Breast epithelium (tissue), 4 donors: ENCODE results near the gene SLC2A4. TPM values are rescaled to one million over a fixed set of nuclear protein-coding genes. Genes with fewer than 3 reads are reported as not detected.

Source experiments
- DNase-seq, 2 donors: peaks; one replicate each; pipeline ENCODE4 v3.0.0-alpha.2; 2019; ENCODE audit warnings: low spot score in 2 of 2
- H3K27ac ChIP-seq, 2 donors: fragments of 200-600 bp; sonication (generic) in 1 of 2; one replicate each; pipeline ENCODE4 v1.5.1; 2016 to 2019; ENCODE audit warnings: mild to moderate bottlenecking in 1 of 2
- H3K27me3 ChIP-seq, 2 donors: fragments of 200-600 bp; sonication (generic) in 1 of 2; one replicate each; pipeline versions ENCODE4 v1.5.1 to v1.6.0; 2017 to 2019; ENCODE audit warnings: control low read depth in 1 of 2, mild to moderate bottlenecking in 1 of 2
- H3K36me3 ChIP-seq: fragments of 200-600 bp; one replicate; pipeline ENCODE4 v1.5.1; 2019
- H3K4me1 ChIP-seq, 2 donors: fragments of 200-600 bp; sonication (generic); one replicate each; pipeline ENCODE4 v1.5.1; 2016 to 2019; ENCODE audit warnings: control low read depth in 1 of 2
- H3K4me3 ChIP-seq, 3 donors: fragments of 200-600 bp; sonication (generic); 1 replicate in 2 of 3; 2 replicates in 1 of 3; pipeline ENCODE4 v1.5.1; 2016 to 2019; ENCODE audit warnings: mild to moderate bottlenecking in 3 of 3, moderate library complexity in 2 of 3
- H3K9me3 ChIP-seq, 2 donors: fragments of 200-600 bp; sonication (generic) in 1 of 2; one replicate each; pipeline ENCODE4 v1.5.1; 2016 to 2019; ENCODE audit warnings: control low read depth in 1 of 2
- POLR2A ChIP-seq: fragments of 450-650 bp; IDR thresholded peaks from one replicate; pipeline ENCODE4 v1.6.1; 2016; ENCODE audit warnings: antibody characterized with exemption, mild to moderate bottlenecking, moderate library complexity
- POLR2AphosphoS5 ChIP-seq, 3 donors: sonication (generic); formaldehyde crosslinking; IDR thresholded peaks; one replicate each; pipeline ENCODE4 v1.6.1; 2017; ENCODE audit warnings: antibody characterized with exemption in 3 of 3
- intact Hi-C: fragments of 100-400 bp; cut with DNase I; formaldehyde crosslinking; loops from one replicate; pipeline ENCODE4 v1.15.1; 2023; ENCODE audit warnings: low total_unique reads
- total RNA-seq, 3 donors: library from RNA; depleted of rRNA; stranded (reverse); fragments of >200 nt; gene quantifications; one replicate each; pipeline ENCODE4 v1.1.0, GENCODE V29; 2016
- TF ChIP-seq, protein P1 (sequence below), 3 donors: fragments of 450-650 bp; IDR thresholded peaks; one replicate each; pipeline ENCODE4 v1.5.1; 2016 to 2017; ENCODE audit warnings: antibody characterized with exemption in 3 of 3, mild to moderate bottlenecking in 3 of 3, moderate library complexity in 3 of 3

The SLC2A4 gene
- total RNA-seq, 3 donors from 2014 or later, result 2.6 to 32.5 (median 3.5) TPM

DNA sequence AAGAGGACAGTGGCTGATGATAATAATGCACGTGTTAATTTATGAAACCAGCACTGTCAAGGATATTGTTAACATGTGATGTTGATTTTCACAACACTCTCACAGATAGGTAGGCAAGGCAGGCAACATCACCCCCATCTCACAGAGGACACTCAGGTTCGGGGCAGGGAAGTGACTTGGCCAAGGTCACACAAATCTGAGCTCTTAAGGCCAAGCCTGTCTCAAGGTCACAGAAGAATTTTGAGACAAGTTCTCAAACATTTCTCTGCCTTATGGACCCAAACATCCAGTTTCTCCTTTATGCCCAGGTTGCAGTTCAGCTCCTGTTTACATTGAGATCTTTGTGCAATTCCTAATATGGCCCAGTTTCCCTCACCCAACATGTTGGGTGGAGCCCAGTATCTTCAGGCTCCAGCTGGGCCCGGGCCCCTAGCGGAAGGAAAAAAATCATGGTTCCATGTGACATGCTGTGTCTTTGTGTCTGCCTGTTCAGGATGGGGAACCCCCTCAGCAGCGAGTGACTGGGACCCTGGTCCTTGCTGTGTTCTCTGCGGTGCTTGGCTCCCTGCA lies 1.3 kb downstream of the SLC2A4 start:
- Histone ChIP-seq H3K4me1 (peaks cover 5 to 11% of the 10 kb centered on the region in 2 donors), H3K27ac (no peak overlapping the region)
- intact Hi-C loops, result no loop called here

GRCh38 chr17:7283471-7284216 lies 2.1 kb downstream of the SLC2A4 start:
- Histone ChIP-seq H3K27ac (no peak overlapping the region), H3K36me3 (no peaks in the 10 kb centered on the region), H3K4me3 (no peak overlapping the region), H3K27me3 (no peaks in the 10 kb centered on the region), H3K9me3 (no peaks in the 10 kb centered on the region), H3K4me1 (peaks cover 5 to 11% of the 10 kb centered on the region in 2 donors)
- intact Hi-C loops, result no loop called here
- no peak for DNase-seq
- TF ChIP-seq POLR2A (no peak), POLR2AphosphoS5 (IDR thresholded peaks at IDR 0.05) (no peak)
- TF ChIP-seq, protein P1, sequence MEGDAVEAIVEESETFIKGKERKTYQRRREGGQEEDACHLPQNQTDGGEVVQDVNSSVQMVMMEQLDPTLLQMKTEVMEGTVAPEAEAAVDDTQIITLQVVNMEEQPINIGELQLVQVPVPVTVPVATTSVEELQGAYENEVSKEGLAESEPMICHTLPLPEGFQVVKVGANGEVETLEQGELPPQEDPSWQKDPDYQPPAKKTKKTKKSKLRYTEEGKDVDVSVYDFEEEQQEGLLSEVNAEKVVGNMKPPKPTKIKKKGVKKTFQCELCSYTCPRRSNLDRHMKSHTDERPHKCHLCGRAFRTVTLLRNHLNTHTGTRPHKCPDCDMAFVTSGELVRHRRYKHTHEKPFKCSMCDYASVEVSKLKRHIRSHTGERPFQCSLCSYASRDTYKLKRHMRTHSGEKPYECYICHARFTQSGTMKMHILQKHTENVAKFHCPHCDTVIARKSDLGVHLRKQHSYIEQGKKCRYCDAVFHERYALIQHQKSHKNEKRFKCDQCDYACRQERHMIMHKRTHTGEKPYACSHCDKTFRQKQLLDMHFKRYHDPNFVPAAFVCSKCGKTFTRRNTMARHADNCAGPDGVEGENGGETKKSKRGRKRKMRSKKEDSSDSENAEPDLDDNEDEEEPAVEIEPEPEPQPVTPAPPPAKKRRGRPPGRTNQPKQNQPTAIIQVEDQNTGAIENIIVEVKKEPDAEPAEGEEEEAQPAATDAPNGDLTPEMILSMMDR (IDR thresholded peaks at IDR 0.05), result no peak

More for the DNA sequence above, 1.3 kb downstream of the SLC2A4 start:
- no peak for TF ChIP-seq POLR2A
- TF ChIP-seq, protein P1 (IDR thresholded peaks at IDR 0.05), result no peak
- TF ChIP-seq POLR2AphosphoS5 (IDR thresholded peaks at IDR 0.05), result no peak
- Histone ChIP-seq H3K27me3 (no peaks in the 10 kb centered on the region), H3K36me3 (no peaks in the 10 kb centered on the region), H3K9me3 (no peaks in the 10 kb centered on the region), H3K4me3 (peak overlapping the region in 2 of 3 donors; percentile 42 to 67)
- no peak for DNase-seq

DNA sequence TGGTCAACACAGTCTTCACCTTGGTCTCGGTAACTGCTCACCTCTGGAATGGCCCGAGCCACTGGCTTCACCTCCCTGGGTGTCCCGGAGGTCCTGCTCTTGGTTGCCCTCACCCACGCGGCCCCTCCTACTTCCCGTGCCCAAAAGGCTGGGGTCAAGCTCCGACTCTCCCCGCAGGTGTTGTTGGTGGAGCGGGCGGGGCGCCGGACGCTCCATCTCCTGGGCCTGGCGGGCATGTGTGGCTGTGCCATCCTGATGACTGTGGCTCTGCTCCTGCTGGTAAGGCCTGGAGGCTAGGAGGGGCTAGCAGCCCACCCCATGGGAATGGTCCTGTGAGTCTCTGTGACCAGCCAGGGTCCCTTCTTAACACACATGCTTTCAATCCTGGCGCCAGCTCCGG lies 3.4 kb downstream of the SLC2A4 start:
- intact Hi-C loops, result no loop called here
- Histone ChIP-seq H3K4me3 (no peak overlapping the region), H3K9me3 (no peaks in the 10 kb centered on the region), H3K27ac (no peak overlapping the region), H3K4me1 (peaks cover 5 to 11% of the 10 kb centered on the region in 2 donors), H3K36me3 (no peaks in the 10 kb centered on the region), H3K27me3 (no peaks in the 10 kb centered on the region)
- DNase-seq, result no peak
- TF ChIP-seq POLR2A (no peak), POLR2AphosphoS5 (IDR thresholded peaks at IDR 0.05) (no peak)
- TF ChIP-seq, protein P1 (IDR thresholded peaks at IDR 0.05), result no peak

GRCh38 chr17:7285679-7286078 lies 4.2 kb downstream of the SLC2A4 start:
- no peak for DNase-seq
- Histone ChIP-seq H3K9me3 (no peaks in the 10 kb centered on the region), H3K4me1 (peaks cover 5 to 11% of the 10 kb centered on the region in 2 donors), H3K36me3 (no peaks in the 10 kb centered on the region), H3K4me3 (no peak overlapping the region), H3K27ac (no peak overlapping the region), H3K27me3 (no peaks in the 10 kb centered on the region)
- no peak for TF ChIP-seq POLR2AphosphoS5 (IDR thresholded peaks at IDR 0.05)
- TF ChIP-seq POLR2A, result no peak
- TF ChIP-seq, protein P1 (IDR thresholded peaks at IDR 0.05), result no peak
- intact Hi-C loops, result no loop called here
